SKM-1 treated with dmso at 0.1 percent for 144 hours (cell line): ENCODE data around the gene IL17RB.

Source experiments
- DNase-seq: peaks from one replicate; lab custom pipeline; 2025; ENCODE audit not compliant: unreplicated experiment; lab: John Stamatoyannopoulos, UW

Gene IL17RB

DNA sequence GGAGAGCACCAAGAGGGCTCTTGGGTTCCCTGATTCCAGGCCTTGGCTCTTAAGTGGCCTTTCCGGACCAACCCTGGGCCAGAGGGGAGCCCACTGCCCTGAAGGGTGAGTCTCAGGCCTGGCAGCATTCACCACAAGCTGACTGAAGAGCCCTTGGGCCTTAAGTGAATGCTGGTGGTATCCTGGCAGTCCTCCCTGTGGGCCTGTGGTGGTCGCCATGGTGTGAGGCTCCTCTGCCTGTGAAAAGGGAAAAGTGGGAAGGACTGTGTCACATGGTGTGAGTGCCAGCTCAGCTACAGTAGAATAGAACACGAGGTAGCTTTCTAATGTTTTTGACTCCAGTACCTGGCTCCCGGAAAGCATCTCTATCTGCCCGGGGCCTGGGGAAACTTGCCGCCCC lies 15.4 kb upstream of the IL17RB start:
- DNase-seq, result no peak

DNA sequence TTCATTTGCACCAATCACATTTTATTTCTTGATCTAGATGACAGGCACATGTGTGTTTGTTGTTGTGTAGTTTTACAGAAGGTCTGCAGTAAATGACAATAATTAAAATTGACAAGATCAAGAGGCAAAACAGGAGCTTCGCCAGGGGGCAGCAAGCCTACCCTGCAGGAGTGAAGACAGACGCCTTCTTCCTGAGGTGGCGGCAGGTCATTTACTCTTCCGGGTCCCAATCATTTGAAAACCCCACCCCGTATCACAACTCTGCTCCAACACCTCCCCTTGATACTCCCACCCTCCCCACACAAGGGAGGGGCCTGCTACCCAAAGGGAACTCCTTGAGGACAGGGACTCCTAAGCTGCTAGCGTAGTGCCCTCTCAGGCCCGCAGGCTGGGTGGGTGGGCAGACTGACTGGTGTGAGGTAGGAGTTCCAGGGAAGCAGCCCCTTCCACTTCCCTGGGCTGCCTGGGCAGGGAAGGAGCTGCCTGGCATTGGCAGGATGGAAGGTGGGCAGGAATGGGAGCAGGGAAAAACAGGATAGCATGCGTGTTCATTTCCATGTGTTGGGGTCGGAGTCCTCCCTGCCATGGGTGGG lies 13.2 kb upstream of the IL17RB start:
- DNase-seq, result no peak

DNA sequence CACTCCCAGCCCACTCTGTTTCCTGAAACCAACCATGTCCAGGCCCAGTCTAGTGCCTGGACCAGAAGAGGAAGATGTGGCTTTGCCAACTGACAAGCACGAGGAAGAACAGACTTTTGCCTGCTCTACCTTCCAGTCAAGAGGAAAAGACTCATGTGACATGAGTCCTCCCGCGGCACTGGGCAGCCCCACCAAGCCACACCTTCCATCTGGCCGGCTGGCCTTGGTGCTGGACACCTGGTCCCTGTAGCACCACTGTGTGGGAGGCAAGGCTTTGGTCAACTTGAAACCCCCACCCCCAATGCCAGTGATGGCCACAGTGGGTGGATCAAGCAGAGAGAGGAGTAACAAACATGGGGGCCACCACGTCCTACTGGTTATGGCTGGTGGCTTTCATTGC lies 12.7 kb upstream of the IL17RB start:
- no peak for DNase-seq

DNA sequence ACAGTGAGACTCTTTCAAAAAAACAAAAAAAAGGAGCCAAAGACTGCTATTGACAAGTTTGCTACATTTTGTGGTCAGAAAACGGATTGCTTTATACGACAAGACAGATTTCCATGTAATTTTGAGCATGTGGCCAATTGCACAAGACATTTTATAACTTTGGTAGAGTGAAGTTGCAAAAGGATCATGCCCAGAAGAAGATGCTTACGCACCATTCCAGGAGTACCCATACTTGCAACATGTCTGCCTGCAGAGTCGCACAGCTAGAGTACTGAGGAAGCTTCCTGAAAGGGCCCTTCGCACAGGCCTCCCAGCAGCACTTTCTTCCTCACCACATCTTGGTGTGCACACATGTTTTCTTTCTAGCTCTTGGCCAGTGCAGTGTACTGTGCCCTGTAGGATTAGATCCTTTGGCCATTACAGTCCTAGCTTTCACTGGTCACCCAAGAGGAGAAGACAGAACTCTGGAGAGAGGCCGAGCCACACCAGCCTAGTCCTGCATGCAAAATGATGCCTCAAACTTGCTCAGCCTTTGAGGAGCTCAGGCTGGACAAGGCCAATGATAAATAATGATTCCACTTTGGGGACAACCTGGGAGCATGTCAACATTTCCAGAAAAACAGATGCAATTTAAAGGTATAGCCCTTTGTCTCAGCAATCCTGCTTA lies 11.8 kb upstream of the IL17RB start:
- DNase-seq, result peak; percentile 33

DNA sequence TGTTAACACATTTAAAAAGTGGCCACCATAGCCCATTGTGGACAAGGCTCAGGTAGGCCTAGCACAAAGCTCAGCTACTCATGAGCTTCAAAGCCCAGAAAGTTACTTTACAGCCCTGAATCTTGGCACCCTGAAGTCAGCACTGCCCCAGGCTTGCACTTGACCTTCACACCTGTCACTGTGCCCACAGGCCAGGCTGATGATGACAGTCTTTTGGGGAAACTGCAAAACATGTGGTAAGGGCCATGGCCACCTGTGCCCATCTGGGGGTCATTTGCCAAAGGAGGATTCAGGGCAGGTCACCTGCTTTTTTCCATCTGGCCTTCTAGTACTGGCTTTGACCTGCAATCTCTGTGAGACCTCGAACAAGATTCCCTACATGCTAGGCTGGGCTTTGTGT lies 11.1 kb upstream of the IL17RB start:
- no peak for DNase-seq

DNA sequence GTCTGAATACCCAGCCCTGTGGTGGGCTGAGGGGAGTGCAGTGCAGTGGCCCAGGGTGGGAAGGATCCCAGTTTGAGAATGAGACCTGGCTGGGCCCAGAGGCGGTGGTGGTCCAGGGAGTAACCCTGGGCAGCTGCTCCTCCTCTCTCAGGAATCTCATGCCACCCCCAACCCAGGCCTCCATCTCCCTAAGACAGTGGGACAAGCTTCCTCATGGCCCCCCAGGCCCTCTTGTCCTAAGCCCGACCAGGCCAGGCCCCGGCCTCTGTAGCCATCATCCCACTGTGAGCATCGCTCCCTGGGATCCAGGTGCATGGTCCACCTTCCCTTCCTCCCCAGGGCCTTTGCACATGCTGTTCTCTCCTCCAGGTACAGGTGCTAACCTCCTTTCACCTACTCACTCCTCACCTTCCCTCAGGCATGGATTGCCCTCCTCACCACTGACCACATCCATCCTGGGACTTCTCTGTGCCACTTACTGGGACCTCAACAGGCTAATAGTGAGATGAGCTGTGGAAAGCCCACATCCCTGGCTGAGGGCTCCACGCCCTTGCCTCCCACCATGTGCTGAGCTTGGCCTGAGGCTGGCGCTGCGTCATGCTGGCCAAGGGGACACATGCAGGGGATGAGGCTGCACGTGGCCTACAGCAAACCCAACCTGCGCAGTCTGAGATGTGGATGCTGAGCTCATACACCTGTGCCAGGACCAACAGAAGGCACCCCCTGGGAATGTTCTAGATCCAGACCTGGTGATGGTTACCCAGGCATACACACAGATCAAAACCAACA lies 10.1 kb upstream of the IL17RB start:
- DNase-seq, result no peak

DNA sequence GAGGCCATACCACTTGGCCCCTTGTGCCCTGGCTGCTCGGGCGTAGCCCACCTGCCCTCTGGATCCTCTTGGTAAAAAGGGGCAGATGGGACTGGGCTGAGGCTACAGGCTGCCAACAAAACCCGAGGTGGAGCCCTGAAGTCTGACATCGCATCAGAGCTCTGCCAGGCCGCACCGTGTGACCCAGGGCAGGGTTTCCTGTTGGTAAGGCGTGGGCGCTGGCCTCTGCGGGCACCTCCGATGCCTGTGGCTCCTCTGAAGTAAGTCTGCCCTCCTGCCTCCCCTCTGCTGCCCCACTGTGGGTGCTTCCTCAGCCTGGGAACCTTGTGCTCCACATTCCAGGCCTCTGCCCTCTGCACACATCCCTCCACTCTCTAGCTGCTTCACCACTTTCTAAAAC lies 9.0 kb upstream of the IL17RB start:
- no peak for DNase-seq

DNA sequence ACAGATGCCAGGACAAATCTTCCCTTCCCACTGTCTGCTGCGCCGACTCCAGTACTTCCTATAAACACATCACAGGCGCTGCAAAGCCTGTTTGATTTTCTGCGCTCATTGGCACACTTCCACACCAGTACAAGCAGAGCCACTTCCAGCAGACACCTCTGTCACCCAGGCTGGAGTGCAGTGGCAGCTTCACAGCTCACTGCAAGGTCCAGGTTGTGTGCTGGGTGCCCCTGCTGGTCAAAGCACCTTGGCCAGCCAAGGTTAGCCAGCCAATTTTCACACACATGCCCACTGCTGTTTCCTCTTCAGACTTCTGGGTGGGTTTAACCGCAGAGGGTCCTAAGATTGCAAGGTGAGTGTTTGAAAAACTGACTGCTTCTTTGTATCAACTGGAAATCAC lies 5.1 kb upstream of the IL17RB start:
- DNase-seq, result no peak

DNA sequence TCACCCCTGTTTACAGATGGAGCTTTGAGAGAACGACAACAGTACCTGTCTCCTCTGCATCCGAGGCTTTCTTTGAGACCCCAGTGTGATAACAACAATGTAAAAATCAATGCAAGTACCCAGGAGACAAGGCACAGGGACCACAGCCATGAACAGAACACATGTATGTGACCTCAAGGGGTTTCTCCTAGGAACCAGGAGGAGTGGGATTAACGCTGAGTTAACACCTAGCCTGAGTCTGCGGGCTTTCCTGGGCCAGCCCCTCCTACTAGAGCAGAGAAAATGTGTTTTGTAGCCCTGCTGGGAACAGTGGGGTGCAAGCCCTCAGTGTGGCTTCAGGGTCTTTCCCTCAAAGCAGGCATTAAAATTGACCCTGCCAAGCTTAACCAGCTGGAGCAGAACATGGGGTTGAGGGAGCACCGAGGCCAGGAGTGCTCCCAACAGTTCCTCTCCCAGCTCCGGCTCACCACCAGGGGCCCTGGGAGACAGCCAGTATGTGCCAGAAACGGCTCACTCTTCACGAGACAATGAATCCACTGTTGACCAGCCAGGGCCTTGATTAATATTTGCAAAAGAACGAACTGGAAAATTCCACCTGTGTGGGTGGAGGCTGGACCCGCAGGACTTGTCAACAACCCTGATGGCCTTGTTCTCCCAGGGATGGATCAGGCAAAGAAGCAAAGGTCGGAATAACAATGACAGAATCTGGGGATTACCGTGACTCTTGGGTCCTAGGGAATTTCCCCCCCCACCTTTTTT lies 3.8 kb upstream of the IL17RB start:
- DNase-seq, result no peak

DNA sequence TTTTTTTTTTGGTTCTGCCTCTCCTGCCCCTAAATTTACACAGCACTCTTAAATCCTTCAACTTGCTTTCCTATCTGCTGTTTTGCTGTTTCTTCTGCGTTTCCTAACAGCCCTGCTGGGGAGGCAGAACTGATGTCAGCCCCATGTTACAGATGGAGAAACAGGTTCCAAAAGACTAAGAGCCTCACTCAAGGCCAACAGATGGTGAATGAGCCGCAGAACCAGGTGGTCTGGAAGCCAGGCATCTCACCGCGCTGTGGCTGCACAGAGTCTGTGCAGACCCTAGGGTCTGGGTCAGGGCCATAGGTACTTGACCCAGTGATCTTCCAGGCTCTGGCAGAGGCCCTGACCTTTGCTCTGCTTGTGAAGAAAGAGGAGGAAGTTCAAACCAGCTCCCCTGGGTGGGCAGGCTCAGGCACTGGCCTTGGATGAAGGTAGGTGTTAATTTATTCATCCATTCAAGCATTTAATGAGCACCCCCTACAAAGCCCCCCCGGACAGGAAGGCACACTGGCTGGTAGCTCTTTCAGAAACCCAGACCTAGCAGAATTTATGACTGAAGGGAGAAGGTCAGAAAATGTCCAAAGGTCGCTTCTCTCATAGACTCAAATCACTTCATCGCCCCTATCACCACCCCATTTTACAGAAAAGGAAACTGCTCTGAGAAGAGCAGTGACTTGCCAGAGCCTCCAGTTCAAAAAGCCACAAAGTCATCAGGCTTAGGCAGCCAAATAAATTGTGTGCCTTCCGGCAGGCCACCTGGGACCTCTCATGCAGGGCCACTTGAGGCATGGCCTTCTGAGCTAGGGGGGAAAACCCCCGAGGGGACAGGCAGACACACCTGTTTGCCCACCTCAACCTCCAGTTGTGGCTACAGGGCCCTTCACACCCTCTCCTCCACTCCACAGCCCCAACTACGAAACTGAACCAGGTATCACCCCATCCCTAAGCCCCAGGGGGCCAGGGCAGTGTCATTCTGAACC lies 2.9 kb upstream of the IL17RB start:
- DNase-seq, result no peak

DNA sequence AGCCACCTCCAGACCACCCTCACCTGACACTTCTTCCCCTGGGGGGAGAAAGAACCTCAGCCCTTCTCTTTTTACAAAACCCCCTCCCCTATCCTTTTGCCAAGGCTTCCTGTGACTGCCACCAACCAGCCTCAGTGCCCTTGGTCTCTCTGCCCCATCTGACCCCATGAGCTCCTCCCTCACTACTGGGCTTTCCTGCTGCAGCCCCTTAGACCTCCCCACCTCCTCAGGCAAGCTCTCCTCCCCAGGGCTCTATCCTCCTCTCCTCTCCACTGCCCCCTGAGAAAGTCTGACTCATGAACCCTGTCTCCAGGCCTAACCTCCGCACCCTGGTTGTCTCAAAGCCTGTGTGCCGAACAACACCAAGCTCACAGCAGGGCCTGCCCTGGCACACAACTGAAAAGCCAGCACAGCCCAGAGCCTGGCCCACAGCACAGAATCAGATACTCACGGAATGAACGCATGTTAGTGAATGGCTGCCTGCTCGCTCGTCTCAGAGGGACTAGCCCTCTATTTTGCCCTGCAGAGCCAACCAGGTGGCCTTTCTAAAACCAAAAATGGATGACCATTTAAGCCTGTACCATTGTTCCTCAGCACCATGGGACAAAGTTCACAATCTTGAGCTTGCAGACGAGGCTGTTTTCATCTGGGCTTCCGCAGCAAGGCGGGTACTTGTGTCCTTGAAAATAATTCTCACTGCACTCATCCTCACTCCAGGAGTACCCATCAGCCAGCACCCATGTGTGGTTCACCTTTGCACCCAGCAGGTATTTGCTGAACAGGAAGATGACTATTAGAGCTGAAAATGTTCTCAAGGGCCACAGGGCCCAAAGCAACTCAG lies 1.9 kb upstream of the IL17RB start:
- DNase-seq, result no peak

DNA sequence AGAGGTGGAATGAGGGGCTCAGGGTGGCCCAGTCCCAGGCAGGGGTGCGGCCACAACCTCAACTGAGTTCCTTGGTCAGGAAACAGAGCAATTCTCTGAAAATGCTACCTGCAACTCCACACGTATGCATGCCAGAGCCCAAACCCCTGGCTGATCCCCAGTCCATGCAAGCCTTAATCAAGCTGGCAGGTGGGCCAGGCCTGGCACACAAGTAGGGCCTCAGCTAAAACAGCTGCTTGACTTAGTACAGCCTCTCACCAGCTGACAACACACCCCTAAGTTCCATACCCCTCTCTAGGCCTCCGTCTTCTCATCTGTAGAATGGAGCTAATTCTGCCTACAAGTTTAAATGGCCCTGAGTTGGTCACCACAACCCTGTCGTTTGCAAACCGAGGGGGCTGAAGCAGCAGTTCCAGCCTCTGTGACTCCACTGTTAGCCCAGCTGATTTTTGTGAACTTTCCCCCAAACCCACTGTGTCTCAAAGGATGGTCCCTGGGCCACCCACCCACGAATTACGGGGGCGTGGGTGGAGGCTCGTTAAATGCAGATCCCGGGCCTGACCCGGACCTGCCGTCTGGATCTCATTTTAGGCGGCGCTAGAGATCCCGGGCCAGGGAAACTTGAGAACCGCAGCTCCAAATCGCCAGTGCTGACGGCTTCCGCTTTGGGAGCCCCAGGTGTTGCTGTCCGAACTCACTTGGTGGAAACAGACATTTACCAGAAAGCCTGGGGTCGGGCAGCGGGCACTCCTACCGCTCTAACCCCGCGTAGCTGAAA lies 1.1 kb upstream of the IL17RB start:
- DNase-seq, result peak; percentile 28

DNA sequence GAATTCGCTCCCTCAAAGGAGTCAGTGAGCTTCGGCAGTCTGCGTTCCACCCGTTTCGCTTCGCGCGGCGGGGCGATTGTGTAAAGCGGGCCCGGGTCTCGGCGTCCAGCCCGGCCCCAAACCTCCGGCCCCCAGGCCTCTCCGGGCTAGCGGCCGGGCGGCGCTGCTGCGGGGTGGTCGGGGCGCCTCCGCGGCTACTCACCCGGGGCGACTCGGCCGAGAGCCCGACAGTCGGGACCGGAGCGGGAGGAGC lies 561 bp upstream of the IL17RB start:
- no peak for DNase-seq

DNA sequence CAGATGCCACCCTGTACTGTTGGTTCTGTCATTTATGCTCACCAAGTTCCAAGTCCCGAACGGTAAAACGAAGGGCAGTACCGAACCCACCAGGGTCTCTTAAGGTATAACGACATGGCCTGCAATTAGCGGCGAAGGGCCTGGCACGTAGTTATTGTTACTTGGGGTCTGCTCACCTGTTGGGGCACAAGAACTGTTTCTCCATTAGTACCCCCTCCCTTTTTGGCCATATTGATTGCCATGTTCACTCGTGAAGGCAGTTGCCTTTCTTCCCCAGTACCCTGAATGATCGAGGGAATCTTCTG lies 435 bp downstream of the IL17RB start:
- DNase-seq, result no peak

DNA sequence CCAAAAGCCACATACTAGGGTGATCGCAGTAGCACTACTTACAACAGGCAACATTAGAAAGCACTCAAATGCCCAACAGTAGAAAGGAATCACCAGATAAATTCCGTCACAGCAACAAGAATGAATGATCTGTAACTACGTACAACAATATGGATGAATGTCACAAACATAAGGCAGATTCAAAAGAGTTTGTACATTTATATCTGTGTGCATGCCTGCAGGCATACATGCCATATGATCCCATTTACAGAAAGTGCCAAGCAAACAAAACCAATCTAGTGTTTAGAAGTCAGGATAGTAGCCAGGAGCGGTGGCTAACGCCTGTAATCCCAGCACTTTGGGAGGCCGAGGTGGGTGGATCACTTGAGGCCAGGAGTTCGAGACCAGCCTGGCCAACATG lies 3.5 kb downstream of the IL17RB start:
- no peak for DNase-seq

DNA sequence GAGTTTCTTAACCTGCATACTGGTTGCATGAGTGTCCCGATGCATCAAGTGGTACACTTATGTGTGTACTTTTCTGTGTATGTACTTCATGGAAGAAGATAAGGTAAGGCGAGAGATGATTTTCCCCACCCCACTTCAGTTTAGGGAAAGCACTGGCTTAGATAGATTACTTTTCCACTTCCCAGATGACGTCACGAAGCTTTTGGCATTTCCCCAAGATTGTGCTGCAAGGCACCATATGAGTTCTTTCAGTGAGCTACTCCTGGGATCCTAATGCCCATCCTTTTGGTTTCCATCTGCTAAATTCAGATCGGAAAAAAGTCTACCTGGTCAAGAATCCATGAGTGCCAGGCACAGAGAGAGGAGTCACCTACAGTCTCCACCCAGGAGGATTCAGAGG lies 4.5 kb downstream of the IL17RB start:
- DNase-seq, result no peak

DNA sequence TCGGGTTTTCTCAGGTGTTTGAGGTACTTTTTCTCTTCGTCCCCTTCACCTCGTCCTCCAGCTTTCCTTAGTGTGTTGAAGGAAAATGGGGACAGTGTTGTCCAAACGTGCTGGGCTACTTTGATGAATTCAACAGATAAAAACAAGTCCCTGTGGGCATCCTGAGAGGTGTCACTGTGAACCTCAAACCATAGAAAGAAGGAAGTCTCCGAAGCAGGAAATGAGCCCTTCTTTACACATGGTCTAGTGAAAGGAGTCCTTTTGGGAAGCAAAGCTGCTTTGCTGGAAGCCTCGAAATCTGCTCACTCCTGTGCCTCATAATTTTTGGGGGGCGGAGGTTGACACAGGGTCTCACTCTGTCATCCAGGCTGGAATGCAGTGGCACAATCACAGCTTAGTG lies 10.6 kb downstream of the IL17RB start:
- DNase-seq, result peak; percentile 20

DNA sequence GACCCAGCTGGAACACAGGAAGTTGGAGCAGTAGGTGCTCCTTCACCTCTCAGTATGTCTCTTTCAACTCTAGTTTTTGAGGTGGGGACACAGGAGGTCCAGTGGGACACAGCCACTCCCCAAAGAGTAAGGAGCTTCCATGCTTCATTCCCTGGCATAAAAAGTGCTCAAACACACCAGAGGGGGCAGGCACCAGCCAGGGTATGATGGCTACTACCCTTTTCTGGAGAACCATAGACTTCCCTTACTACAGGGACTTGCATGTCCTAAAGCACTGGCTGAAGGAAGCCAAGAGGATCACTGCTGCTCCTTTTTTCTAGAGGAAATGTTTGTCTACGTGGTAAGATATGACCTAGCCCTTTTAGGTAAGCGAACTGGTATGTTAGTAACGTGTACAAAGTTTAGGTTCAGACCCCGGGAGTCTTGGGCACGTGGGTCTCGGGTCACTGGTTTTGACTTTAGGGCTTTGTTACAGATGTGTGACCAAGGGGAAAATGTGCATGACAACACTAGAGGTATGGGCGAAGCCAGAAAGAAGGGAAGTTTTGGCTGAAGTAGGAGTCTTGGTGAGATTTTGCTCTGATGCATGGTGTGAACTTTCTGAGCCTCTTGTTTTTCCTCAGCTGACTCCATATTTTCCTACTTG lies 11.9 kb downstream of the IL17RB start:
- DNase-seq, result no peak

DNA sequence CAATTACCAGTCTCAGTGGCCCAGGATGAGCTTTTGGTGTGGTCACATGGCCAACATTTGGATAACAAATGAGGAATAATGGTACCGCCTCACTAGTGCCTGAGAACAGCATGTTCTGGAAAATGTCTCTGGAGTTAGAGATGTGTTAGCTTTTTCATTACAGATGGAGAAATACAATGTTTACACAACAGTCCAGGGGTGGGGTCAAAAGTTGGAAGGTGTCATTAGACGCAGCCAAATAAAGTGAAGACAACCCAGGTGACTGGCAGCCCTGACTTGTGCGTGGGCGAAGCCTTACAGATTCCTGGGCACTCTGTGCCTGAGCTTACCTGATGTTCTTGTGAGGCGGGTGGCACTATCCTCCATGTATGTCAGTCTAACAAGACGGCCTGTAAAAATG lies 12.8 kb downstream of the IL17RB start:
- DNase-seq, result no peak
